Keratinocyte (primary cell): ENCODE measurements around the gene KIRREL2.

Experiments
- EZH2 ChIP-seq: IDR thresholded peaks from one replicate; pipeline ENCODE4 v1.6.1; 2012; ENCODE audit warnings: inconsistent platforms, mild to moderate bottlenecking, low read length, moderate library complexity
- TF ChIP-seq, protein P1 (sequence below), 3 experiments: IDR thresholded peaks in 1 of 3; conservative IDR thresholded peaks in 1 of 3; optimal IDR thresholded peaks in 1 of 3; 2 replicates in 2 of 3; 3 replicates in 1 of 3; pipeline versions ENCODE3 to v1.5.1; 2011; ENCODE audit warnings: low read length in 3 of 3, mild to moderate bottlenecking in 3 of 3, moderate library complexity in 2 of 3, control low read depth in 1 of 3, inconsistent platforms in 1 of 3; ENCODE audit not compliant: insufficient read depth in 2 of 3; ENCODE audit errors: extremely low read depth in 1 of 3

DNA sequence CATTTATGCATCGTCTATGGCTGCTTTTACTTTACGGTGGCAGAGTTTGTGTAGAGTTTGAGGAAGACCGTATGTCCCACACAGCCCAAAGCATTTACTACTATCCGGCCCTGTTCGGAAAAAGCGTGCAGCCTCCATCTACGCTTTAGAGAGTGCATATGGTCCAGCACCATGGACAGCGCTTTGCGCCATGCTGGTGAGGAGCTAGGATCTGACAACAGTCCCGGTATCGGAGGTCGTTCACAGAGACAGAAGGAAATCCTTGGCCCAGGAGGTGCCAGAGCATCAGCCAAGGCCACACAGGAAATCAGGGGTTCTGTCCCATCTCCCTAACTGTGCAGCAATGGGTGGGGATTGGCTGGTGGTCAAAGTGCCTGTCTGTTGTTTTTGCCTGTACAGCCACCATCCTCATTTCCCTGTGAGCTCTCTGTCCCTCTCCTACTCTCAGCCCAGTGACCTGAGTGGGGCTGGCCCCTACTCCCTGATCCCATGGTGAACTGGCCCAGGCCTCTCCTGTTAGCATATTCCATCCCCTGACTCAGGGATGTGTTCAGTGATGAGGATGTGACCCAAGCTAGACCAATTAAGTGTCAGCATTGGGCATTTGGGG lies 27.9 kb upstream of the KIRREL2 start:
- TF ChIP-seq, protein P1, sequence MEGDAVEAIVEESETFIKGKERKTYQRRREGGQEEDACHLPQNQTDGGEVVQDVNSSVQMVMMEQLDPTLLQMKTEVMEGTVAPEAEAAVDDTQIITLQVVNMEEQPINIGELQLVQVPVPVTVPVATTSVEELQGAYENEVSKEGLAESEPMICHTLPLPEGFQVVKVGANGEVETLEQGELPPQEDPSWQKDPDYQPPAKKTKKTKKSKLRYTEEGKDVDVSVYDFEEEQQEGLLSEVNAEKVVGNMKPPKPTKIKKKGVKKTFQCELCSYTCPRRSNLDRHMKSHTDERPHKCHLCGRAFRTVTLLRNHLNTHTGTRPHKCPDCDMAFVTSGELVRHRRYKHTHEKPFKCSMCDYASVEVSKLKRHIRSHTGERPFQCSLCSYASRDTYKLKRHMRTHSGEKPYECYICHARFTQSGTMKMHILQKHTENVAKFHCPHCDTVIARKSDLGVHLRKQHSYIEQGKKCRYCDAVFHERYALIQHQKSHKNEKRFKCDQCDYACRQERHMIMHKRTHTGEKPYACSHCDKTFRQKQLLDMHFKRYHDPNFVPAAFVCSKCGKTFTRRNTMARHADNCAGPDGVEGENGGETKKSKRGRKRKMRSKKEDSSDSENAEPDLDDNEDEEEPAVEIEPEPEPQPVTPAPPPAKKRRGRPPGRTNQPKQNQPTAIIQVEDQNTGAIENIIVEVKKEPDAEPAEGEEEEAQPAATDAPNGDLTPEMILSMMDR (optimal IDR thresholded peaks at IDR 0.05 in 1 of 3, IDR thresholded peaks at IDR 0.05 in 1 of 3, conservative IDR thresholded peaks at IDR 0.05 in 1 of 3; ENCODE audit: extremely low read depth in 1 of 3, insufficient read depth in 2 of 3, low read length in 3 of 3) = no peak
- no peak for TF ChIP-seq EZH2
